PFSK-1 (cell line): ENCODE results near the gene ARF1.

Source experiments
- POLR2AphosphoS5 ChIP-seq: IDR thresholded peaks from 2 replicates; pipeline ENCODE4 v1.6.1; 2012; ENCODE audit warnings: low read depth, mild to moderate bottlenecking, control low read depth, low read length, moderate library complexity
- SIN3A ChIP-seq: IDR thresholded peaks from 2 replicates; pipeline ENCODE4 v1.6.1; 2012; ENCODE audit warnings: mild to moderate bottlenecking, low read length, moderate library complexity, borderline replicate concordance; ENCODE audit not compliant: insufficient read depth
- TAF1 ChIP-seq: IDR thresholded peaks from 2 replicates; pipeline ENCODE4 v1.6.1; 2012; ENCODE audit warnings: low read length, control low read depth, borderline replicate concordance; ENCODE audit not compliant: insufficient read depth
- TF ChIP-seq, protein P1 (sequence below), 2 experiments: IDR thresholded peaks; 2 replicates each; pipeline versions ENCODE4 v1.6.1 to v1.8.0; 2011 to 2012; ENCODE audit warnings: low read depth in 2 of 2, low read length in 2 of 2, control low read depth in 1 of 2, inconsistent platforms in 1 of 2, mild to moderate bottlenecking in 1 of 2, moderate library complexity in 1 of 2; ENCODE audit not compliant: insufficient read depth in 1 of 2

DNA sequence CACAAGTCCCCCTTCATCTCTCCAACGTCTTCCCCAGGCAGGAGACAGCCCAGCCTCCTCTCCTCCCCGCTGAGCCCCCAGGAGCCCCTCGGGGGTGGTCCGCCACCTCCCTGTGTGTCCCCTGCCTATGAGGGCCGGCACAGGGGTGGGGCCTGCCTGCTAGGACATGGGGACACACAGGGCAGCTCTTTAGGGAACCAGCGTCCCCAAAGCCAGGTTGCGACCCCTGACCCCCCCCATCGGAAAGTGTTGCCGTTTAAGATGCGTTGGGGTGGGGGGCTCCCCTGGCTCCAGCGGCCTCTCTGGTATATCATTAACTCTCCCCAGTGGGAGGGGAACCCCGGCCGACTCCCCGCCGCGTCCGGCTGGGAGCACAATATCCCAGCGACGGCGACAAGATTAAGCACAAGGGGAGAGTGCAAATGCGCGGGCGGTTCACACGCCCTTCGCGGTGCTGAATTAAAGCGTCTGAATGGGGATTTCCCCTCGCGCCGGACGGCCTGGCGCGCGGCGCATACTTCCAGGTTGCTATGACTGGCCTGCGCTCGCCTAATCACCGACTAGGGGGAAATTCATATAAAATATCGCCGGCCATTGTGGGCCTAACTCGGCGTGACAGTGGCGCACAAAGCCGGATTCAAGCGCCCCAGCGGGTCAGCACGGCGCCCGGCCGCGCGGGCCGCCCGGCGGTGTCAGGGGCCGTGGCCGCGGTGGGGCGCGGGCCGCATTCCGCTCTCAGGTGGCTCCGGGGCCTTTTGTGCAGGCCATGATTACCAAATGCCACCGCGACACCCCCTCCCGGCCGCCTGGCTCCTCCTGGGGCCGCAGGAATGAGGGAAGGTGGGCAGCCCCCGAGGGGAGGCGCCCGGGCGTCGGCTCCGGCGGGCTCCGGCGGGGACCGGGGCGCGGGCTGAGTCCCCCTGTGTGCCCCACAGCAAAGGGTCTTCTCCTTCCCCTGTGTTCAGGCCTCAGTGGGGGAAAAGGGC, 44.8 kb upstream of the ARF1 start:
- TF ChIP-seq, protein P1, sequence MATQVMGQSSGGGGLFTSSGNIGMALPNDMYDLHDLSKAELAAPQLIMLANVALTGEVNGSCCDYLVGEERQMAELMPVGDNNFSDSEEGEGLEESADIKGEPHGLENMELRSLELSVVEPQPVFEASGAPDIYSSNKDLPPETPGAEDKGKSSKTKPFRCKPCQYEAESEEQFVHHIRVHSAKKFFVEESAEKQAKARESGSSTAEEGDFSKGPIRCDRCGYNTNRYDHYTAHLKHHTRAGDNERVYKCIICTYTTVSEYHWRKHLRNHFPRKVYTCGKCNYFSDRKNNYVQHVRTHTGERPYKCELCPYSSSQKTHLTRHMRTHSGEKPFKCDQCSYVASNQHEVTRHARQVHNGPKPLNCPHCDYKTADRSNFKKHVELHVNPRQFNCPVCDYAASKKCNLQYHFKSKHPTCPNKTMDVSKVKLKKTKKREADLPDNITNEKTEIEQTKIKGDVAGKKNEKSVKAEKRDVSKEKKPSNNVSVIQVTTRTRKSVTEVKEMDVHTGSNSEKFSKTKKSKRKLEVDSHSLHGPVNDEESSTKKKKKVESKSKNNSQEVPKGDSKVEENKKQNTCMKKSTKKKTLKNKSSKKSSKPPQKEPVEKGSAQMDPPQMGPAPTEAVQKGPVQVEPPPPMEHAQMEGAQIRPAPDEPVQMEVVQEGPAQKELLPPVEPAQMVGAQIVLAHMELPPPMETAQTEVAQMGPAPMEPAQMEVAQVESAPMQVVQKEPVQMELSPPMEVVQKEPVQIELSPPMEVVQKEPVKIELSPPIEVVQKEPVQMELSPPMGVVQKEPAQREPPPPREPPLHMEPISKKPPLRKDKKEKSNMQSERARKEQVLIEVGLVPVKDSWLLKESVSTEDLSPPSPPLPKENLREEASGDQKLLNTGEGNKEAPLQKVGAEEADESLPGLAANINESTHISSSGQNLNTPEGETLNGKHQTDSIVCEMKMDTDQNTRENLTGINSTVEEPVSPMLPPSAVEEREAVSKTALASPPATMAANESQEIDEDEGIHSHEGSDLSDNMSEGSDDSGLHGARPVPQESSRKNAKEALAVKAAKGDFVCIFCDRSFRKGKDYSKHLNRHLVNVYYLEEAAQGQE (IDR thresholded peaks at IDR 0.05; ENCODE audit: insufficient read depth in 1 of 2, low read depth in 2 of 2, low read length in 2 of 2), result no peak
- TF ChIP-seq POLR2AphosphoS5 (no peak), TAF1 (no peak), SIN3A (no peak)
